Activated T-helper 2 cell treated with anti-CD3 and anti-CD28 coated beads, Interferon-gamma antibody, Interleukin-2, Interleukin-4, amounts not matched to agents 10 μg/mL and 5 μg/mL and 100 μg/mL, durations not matched to agents 14 hours and 24 hours and 36 hours (primary cell): ENCODE measurements around the gene KIF26B. TPM values are rescaled to one million over a fixed set of nuclear protein-coding genes. Genes with fewer than 3 reads are reported as not detected.

ENCODE experiments used
- DNase-seq: peaks from one replicate; pipeline ENCODE4 v3.0.0; 2021; ENCODE audit warnings: low spot score
- H3K27ac Mint-ChIP-seq: one replicate; pipeline ENCODE4 v1.8.0; 2021; ENCODE audit warnings: mixed read lengths
- H3K27me3 Mint-ChIP-seq: one replicate; pipeline ENCODE4 v1.8.0; 2021; ENCODE audit warnings: low read depth, mixed read lengths
- H3K36me3 Mint-ChIP-seq: one replicate; pipeline ENCODE4 v1.8.0; 2021; ENCODE audit warnings: low read depth, mixed read lengths
- H3K4me1 Mint-ChIP-seq: one replicate; pipeline ENCODE4 v1.8.0; 2021; ENCODE audit warnings: low read depth, mixed read lengths
- H3K4me3 Mint-ChIP-seq: one replicate; pipeline ENCODE4 v1.8.0; 2021; ENCODE audit warnings: low read depth, mild to moderate bottlenecking, moderate library complexity, mixed read lengths
- H3K9me3 Mint-ChIP-seq: one replicate; pipeline ENCODE4 v1.8.0; 2021; ENCODE audit warnings: mixed read lengths
- intact Hi-C: fragments of 100-400 bp; cut with micrococcal nuclease; formaldehyde crosslinking; loops from one replicate; pipeline ENCODE4 v1.15.1; 2023
- total RNA-seq: library from RNA; stranded (reverse); gene quantifications from 2 replicates; pipeline ENCODE4 v1.2.3, GENCODE V29; 2022

KIF26B gene
- total RNA-seq, 1 donor from 2014 or later: 0.37 TPM

DNA sequence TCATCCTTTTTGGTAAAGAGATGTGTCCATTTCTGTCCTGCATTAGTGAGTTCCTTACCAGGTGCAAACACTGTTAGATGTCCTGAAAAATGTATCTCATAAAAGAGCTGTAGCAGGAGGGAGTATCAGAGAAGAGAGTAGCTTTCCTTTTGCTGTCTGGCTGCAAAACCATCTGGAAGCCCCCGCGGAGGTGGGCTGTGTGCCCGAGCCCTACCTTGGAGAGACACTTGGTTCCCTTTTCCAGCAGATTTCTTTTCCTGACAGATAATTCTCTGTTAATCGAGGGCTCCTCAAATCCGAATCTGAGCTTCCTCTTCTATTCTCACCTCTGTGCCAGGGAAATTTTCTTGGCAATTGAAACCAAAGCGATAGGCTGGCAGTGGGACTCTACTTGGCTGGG, 53.0 kb downstream of the KIF26B start:
- intact Hi-C loops: no loop called here
- no peak overlapping the region for H3K4me3 Mint-ChIP-seq
- H3K4me1 Mint-ChIP-seq: no peaks in the 10 kb centered on the region
- no peaks in the 10 kb centered on the region for H3K36me3 Mint-ChIP-seq
- no peaks in the 10 kb centered on the region for H3K27me3 Mint-ChIP-seq
- no peak overlapping the region for H3K27ac Mint-ChIP-seq
- DNase-seq: no peak
- peaks cover 16% of the 10 kb centered on the region for H3K9me3 Mint-ChIP-seq

- intact Hi-C loops: no loop called here
- Mint-ChIP-seq H3K4me3 (no peak overlapping the region), H3K27me3 (no peaks in the 10 kb centered on the region), H3K4me1 (no peaks in the 10 kb centered on the region), H3K36me3 (no peaks in the 10 kb centered on the region), H3K27ac (no peak overlapping the region), H3K9me3 (peaks cover 16% of the 10 kb centered on the region)
- no peak for DNase-seq
Observed at GRCh38 chr1:245209658-245210435, 55.1 kb downstream of the KIF26B start.

- Mint-ChIP-seq H3K4me1 (no peaks in the 10 kb centered on the region), H3K36me3 (no peaks in the 10 kb centered on the region), H3K9me3 (peaks cover 15% of the 10 kb centered on the region), H3K27ac (no peak overlapping the region), H3K4me3 (no peak overlapping the region), H3K27me3 (no peaks in the 10 kb centered on the region)
- no peak for DNase-seq
- intact Hi-C loops: no loop called here
Observed at GRCh38 chr1:245211035-245211749, 56.4 kb downstream of the KIF26B start.

DNA sequence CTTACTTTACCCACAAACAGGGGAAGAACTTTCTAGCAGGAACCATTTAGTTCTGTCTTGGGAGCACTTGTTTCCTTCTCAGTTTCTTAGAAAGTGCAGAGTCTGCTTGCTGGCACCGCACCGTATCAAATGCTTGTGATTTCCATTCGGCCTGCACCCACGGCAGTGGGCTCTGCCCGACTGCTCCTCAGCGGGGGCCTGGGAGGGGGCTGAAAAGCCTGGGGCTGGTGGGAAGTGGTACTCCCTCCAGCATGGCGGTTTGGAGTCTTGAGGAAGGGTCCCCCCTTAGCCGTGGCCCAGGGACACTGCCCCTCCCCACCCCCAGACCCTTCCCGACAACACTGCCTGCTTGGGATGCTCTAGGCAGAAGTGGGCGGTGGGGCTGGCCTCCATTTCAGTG, 57.0 kb downstream of the KIF26B start:
- intact Hi-C loops: no loop called here
- Mint-ChIP-seq H3K27me3 (no peaks in the 10 kb centered on the region), H3K4me1 (no peaks in the 10 kb centered on the region), H3K27ac (no peak overlapping the region), H3K4me3 (no peak overlapping the region), H3K36me3 (no peaks in the 10 kb centered on the region), H3K9me3 (peaks cover 10% of the 10 kb centered on the region)
- no peak for DNase-seq

DNA sequence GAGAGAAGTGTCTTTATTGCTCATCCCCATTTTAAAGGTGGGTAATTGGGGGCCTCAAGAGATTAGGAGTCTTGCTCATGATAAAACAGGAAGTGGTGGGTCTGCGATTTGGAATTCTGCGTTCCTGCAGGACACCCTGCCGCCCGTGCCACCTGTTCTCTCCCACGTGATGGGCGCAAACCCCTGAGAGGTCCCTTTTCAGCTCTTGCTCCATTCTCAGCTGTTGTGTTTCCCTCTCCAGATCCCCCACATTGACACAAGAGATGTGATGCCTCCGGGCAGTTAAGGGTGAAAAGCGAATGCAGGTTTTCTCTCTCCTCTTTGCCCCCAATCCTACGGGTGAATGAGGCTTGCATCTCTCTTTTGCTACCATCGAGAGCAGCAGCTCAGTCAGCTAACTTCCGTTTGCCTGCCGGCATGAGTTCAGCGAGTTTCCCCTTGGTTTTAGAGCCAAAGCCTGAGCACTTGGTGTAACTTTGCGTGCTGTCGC, 57.5 kb downstream of the KIF26B start:
- Mint-ChIP-seq H3K36me3 (no peaks in the 10 kb centered on the region), H3K4me3 (no peak overlapping the region), H3K27me3 (no peaks in the 10 kb centered on the region), H3K4me1 (no peaks in the 10 kb centered on the region), H3K9me3 (peaks cover 5% of the 10 kb centered on the region), H3K27ac (no peak overlapping the region)
- DNase-seq: no peak
- intact Hi-C loops: no loop called here

GRCh38 chr1:245213066-245213831, 58.5 kb downstream of the KIF26B start:
- intact Hi-C loops: no loop called here

GRCh38 chr1:245215071-245215470, 60.3 kb downstream of the KIF26B start:
- Mint-ChIP-seq H3K27me3 (no peaks in the 10 kb centered on the region), H3K4me3 (no peak overlapping the region), H3K36me3 (no peaks in the 10 kb centered on the region), H3K27ac (no peak overlapping the region), H3K4me1 (no peaks in the 10 kb centered on the region), H3K9me3 (no peaks in the 10 kb centered on the region)
- intact Hi-C loops: no loop called here
- no peak for DNase-seq

More at GRCh38 chr1:245213066-245213831, 58.5 kb downstream of the KIF26B start:
- H3K27me3 Mint-ChIP-seq: no peaks in the 10 kb centered on the region
- no peaks in the 10 kb centered on the region for H3K4me1 Mint-ChIP-seq
- no peak overlapping the region for H3K4me3 Mint-ChIP-seq
- DNase-seq: no peak
- no peak overlapping the region for H3K27ac Mint-ChIP-seq
- no peaks in the 10 kb centered on the region for H3K36me3 Mint-ChIP-seq
- peaks cover 3% of the 10 kb centered on the region for H3K9me3 Mint-ChIP-seq

DNA sequence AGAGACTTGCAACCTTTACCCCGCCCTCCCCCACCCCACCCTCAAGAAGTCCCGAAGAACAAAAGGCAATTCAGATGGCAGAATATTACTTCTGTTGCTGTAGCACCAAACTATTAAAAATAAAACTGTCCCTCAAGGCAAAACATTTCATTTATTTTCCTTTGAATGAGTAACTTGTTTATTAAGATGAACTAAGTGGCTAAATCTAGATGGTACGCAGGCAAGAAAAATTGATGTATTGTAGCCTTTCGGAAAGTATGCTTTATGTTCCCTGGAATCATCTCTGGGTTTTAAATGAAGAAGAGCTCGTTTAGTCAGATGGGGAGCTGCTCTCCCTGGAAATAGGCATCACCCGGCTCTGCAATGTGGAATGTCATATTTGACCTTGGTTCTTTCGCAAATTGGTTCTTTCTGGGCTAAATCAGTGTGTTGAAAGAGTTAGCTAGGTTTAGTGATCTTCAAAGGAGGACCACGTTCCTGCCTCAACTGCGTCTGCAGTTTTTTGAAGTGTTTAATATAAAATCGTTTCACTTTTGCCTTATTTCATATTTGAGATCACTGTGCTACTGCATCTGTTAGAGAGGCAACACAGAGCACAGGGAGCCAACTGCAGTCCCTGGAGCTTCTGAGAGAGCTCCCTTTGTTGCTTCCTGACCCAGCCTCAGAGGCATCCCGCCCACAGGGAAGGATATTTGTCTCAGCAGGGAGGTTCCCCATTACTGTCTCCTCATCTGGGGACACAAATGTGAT, 61.8 kb downstream of the KIF26B start:
- intact Hi-C loops: no loop called here
- Mint-ChIP-seq H3K36me3 (no peaks in the 10 kb centered on the region), H3K9me3 (no peaks in the 10 kb centered on the region), H3K4me3 (no peak overlapping the region), H3K27ac (no peak overlapping the region), H3K27me3 (no peaks in the 10 kb centered on the region), H3K4me1 (no peaks in the 10 kb centered on the region)
- no peak for DNase-seq

DNA sequence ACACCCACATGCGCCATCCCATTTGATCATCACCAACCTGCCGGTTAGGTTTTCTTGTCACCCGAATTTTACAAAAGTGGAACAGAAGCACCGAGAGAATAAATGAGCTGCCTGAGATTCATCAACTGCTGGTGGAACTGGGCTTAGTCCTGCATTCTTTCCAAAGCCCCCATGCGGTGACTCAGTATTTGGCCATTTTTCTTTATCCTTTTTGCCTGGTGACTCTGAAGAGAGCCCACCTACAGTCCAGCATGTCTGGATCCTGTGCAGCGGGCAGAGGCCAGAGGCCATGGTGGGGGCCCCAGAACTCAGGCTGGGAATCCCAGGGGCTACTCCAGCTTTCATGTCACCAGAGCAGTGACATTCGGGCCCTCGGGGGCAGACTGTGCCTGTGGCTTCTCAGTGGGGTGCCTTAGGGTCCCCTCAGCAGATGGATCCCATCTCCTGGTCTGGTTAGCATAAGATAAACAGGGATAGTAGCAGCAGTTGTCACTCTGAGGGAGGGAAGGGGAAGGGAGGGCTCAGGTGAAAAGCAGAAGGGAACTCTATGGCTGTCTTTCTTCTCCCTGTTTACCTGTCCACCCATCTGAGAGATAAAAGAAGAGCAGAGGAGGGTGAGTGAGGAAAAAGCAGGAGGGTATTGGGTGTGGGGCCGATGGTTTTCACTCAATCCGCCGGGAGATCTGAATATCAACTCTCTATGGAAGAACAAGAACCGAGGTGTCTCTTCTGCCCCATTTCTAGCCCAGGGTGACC, 63.2 kb downstream of the KIF26B start:
- Mint-ChIP-seq H3K27me3 (no peaks in the 10 kb centered on the region), H3K9me3 (no peaks in the 10 kb centered on the region), H3K4me3 (no peak overlapping the region), H3K27ac (no peak overlapping the region), H3K4me1 (no peaks in the 10 kb centered on the region), H3K36me3 (no peaks in the 10 kb centered on the region)
- no peak for DNase-seq
- intact Hi-C loops: no loop called here

DNA sequence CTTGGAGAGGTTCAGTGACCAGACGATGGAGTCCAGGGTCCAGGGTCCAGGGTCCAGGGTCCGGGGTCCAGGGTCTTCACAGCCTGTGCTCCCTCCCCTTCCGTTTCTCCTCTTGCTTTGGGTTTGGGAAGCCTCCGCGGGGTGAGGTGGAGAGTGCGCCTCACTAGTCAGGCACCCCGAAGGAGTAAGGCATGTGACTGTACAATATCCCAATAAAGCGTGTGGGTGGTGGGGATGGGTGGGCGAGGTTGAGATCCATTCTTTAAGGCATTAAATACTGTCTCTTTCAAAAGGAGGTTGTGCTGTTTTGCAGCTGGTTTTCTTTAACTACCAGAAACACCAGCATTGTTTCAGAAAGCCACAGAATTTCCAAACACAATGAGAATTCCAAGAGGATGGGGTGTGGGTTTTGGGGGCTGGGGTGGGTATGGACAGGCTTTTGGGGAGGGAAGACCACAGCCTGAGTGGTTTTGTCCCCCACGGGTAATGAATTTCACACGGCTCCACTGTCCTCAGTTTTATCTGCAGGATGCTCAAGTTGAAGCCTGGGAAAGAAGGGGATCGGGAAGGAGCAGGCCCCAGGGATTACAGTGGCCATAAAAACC, 65.7 kb downstream of the KIF26B start:
- intact Hi-C loops: no loop called here
- Mint-ChIP-seq H3K4me3 (no peak overlapping the region), H3K27ac (no peak overlapping the region), H3K4me1 (no peaks in the 10 kb centered on the region), H3K36me3 (no peaks in the 10 kb centered on the region), H3K27me3 (no peaks in the 10 kb centered on the region), H3K9me3 (no peaks in the 10 kb centered on the region)
- no peak for DNase-seq

DNA sequence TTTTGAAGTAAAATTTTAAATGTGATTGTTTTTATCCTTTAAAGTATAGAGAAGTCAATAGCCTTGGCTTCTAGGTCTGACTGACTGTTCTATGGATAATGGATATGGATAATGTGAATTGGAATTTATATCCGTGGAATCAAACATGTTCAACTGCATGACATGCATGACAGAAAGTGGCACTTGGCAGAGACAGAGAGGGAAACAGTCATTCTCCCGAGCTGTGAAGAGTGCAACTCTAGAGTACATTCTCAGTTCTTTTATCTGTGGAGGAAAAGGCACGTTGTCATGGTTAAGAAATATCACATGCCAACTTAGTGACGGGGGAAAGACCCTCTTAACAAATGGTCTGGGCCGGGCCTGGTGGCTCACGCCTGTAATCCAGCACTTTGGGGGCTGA, 67.0 kb downstream of the KIF26B start:
- intact Hi-C loops: no loop called here

More for the DNA sequence above, 67.0 kb downstream of the KIF26B start:
- DNase-seq: no peak
- H3K27me3 Mint-ChIP-seq: no peaks in the 10 kb centered on the region
- H3K4me1 Mint-ChIP-seq: no peaks in the 10 kb centered on the region
- H3K9me3 Mint-ChIP-seq: no peaks in the 10 kb centered on the region
- H3K36me3 Mint-ChIP-seq: no peaks in the 10 kb centered on the region
- no peak overlapping the region for H3K4me3 Mint-ChIP-seq
- no peak overlapping the region for H3K27ac Mint-ChIP-seq
